Glutamatergic neuron (in vitro differentiated cells): ENCODE data around the gene PRKCA. TPM values are rescaled to one million over a fixed set of nuclear protein-coding genes. Genes with fewer than 3 reads are reported as not detected.

Source experiments
- DNase-seq: peaks from one replicate; pipeline ENCODE4 v3.0.0; 2022
- H3K27ac Mint-ChIP-seq: one replicate; pipeline ENCODE4 v1.8.0; 2020; ENCODE audit warnings: mild to moderate bottlenecking, mixed read lengths, inconsistent platforms; ENCODE audit not compliant: unreplicated experiment
- H3K27me3 Mint-ChIP-seq: one replicate; pipeline ENCODE4 v1.8.0; 2020; ENCODE audit warnings: mild to moderate bottlenecking, moderate library complexity, mixed read lengths, inconsistent platforms; ENCODE audit not compliant: unreplicated experiment
- H3K36me3 Mint-ChIP-seq: one replicate; pipeline ENCODE4 v1.8.0; 2020; ENCODE audit warnings: mild to moderate bottlenecking, mixed read lengths, inconsistent platforms; ENCODE audit not compliant: unreplicated experiment
- H3K4me1 Mint-ChIP-seq: one replicate; pipeline ENCODE4 v1.8.0; 2020; ENCODE audit warnings: mild to moderate bottlenecking, low read depth, mixed read lengths, inconsistent platforms; ENCODE audit not compliant: unreplicated experiment
- H3K4me3 Mint-ChIP-seq: one replicate; pipeline ENCODE4 v1.8.0; 2020; ENCODE audit warnings: mild to moderate bottlenecking, mixed read lengths, inconsistent platforms; ENCODE audit not compliant: unreplicated experiment
- H3K9me3 Mint-ChIP-seq: one replicate; pipeline ENCODE4 v1.8.0; 2020; ENCODE audit warnings: mild to moderate bottlenecking, moderate library complexity, mixed read lengths, inconsistent platforms; ENCODE audit not compliant: unreplicated experiment
- CTCF ChIP-seq: fragments of 200-600 bp; sonication (generic); IDR thresholded peaks from one replicate; pipeline ENCODE4 v1.5.0; 2021; ENCODE audit not compliant: partially characterized antibody, unreplicated experiment
- total RNA-seq: library from RNA; stranded (reverse); fragmentation: NEBNext Ultra II Directional; extraction: Animal tissue kit (Norgen Biotek cat#: 25700); gene quantifications from one replicate; pipeline ENCODE4 v1.2.1, GENCODE V29; 2021; ENCODE audit not compliant: unreplicated experiment

The PRKCA gene
- total RNA-seq, 1 donor from 2014 or later, result 2.2 TPM

GRCh38 chr17:66445229-66445628, 142.8 kb downstream of the PRKCA start:
- no peaks in the 10 kb centered on the region for H3K36me3 Mint-ChIP-seq
- TF ChIP-seq CTCF, result no peak

GRCh38 chr17:66446419-66446818, 144.0 kb downstream of the PRKCA start:
- H3K4me3 Mint-ChIP-seq, result no peak overlapping the region
- H3K27ac Mint-ChIP-seq, result no peak overlapping the region
- H3K4me1 Mint-ChIP-seq, result no peaks in the 10 kb centered on the region
- TF ChIP-seq CTCF, result no peak
- no peak for DNase-seq
- peaks cover 3% of the 10 kb centered on the region for H3K9me3 Mint-ChIP-seq
- no peaks in the 10 kb centered on the region for H3K36me3 Mint-ChIP-seq
- peaks cover 1% of the 10 kb centered on the region for H3K27me3 Mint-ChIP-seq

More at GRCh38 chr17:66445229-66445628, 142.8 kb downstream of the PRKCA start:
- Mint-ChIP-seq H3K27me3 (peaks cover 1% of the 10 kb centered on the region), H3K9me3 (peaks cover 4% of the 10 kb centered on the region), H3K4me3 (no peak overlapping the region), H3K27ac (no peak overlapping the region), H3K4me1 (no peaks in the 10 kb centered on the region)
- DNase-seq, result no peak

GRCh38 chr17:66447159-66447558, 144.7 kb downstream of the PRKCA start:
- H3K4me3 Mint-ChIP-seq, result no peak overlapping the region
- H3K27ac Mint-ChIP-seq, result no peak overlapping the region
- TF ChIP-seq CTCF, result no peak
- peaks cover 1% of the 10 kb centered on the region for H3K27me3 Mint-ChIP-seq
- no peaks in the 10 kb centered on the region for H3K4me1 Mint-ChIP-seq
- no peak for DNase-seq
- peaks cover 1% of the 10 kb centered on the region for H3K9me3 Mint-ChIP-seq
- no peaks in the 10 kb centered on the region for H3K36me3 Mint-ChIP-seq

GRCh38 chr17:66448026-66448639, 145.7 kb downstream of the PRKCA start:
- no peak for DNase-seq
- Mint-ChIP-seq H3K4me1 (no peaks in the 10 kb centered on the region), H3K27me3 (peaks cover 1% of the 10 kb centered on the region)

More at GRCh38 chr17:66448026-66448639, 145.7 kb downstream of the PRKCA start:
- Mint-ChIP-seq H3K4me3 (no peak overlapping the region), H3K27ac (no peak overlapping the region), H3K9me3 (peaks cover 1% of the 10 kb centered on the region), H3K36me3 (no peaks in the 10 kb centered on the region)
- no peak for TF ChIP-seq CTCF
